ENCODE measurements around the gene SLC41A1. TPM values are rescaled to one million over a fixed set of nuclear protein-coding genes. Genes with fewer than 3 reads are reported as not detected.

Gene SLC41A1
- total and polyA plus RNA-seq, 2 donors from 2014 or later, result 19.1 to 20.9 TPM

GRCh38 chr1:205767248-205767647, 45.8 kb downstream of the SLC41A1 start:
- DNase-seq (no peak), FAIRE-seq (no peak)
- Histone ChIP-seq H3K4me3 (ENCODE audit: low read length in 3 of 3) (no peak overlapping the region), H3K27me3 (ENCODE audit: control insufficient read depth, insufficient read depth, low read length) (no peaks in the 10 kb centered on the region), H3K27ac (ENCODE audit: low read depth in 2 of 2, low read length in 2 of 2) (no peak overlapping the region), H3K9ac (ENCODE audit: low read length in 3 of 3) (no peak overlapping the region), H3K4me1 (ENCODE audit: control insufficient read depth in 2 of 3, insufficient read depth in 2 of 3, low read depth in 1 of 3, low read length in 3 of 3) (peaks cover 0 to 5% (median 0%) of the 10 kb centered on the region in 3 donors), H3K9me3 (ENCODE audit: control insufficient read depth in 2 of 3, insufficient read depth in 1 of 3, low read length in 3 of 3) (no peaks in the 10 kb centered on the region), H3K36me3 (ENCODE audit: control insufficient read depth in 2 of 3, insufficient read depth in 3 of 3, low read length in 3 of 3) (peaks cover 0 to 6% (median 2%) of the 10 kb centered on the region in 3 donors)
- TF ChIP-seq CTCF (IDR thresholded peaks at IDR 0.05; ENCODE audit: borderline replicate concordance, extremely low read depth, insufficient read depth), result no peak
- intact Hi-C loops (cut with DNase I), result no loop called here

GRCh38 chr1:205766570-205766969, 46.4 kb downstream of the SLC41A1 start:
- no peak overlapping the region for H3K4me3 ChIP-seq (ENCODE audit: low read length in 3 of 3)
- no peak for TF ChIP-seq CTCF (IDR thresholded peaks at IDR 0.05; ENCODE audit: borderline replicate concordance, extremely low read depth, insufficient read depth)
- DNase-seq, result no peak
- H3K4me1 ChIP-seq (ENCODE audit: control insufficient read depth in 2 of 3, insufficient read depth in 2 of 3, low read depth in 1 of 3, low read length in 3 of 3), result peaks cover 0 to 4% (median 0%) of the 10 kb centered on the region in 3 donors
- peaks cover 0 to 6% (median 2%) of the 10 kb centered on the region in 3 donors for H3K36me3 ChIP-seq (ENCODE audit: control insufficient read depth in 2 of 3, insufficient read depth in 3 of 3, low read length in 3 of 3)
- no peak for FAIRE-seq
- no peak overlapping the region for H3K9ac ChIP-seq (ENCODE audit: low read length in 3 of 3)
- no peaks in the 10 kb centered on the region for H3K27me3 ChIP-seq (ENCODE audit: control insufficient read depth, insufficient read depth, low read length)
- intact Hi-C loops (cut with DNase I), result no loop called here
- H3K9me3 ChIP-seq (ENCODE audit: control insufficient read depth in 2 of 3, insufficient read depth in 1 of 3, low read length in 3 of 3), result no peaks in the 10 kb centered on the region
- no peak overlapping the region for H3K27ac ChIP-seq (ENCODE audit: low read depth in 2 of 2, low read length in 2 of 2)

GRCh38 chr1:205766038-205766437, 47.0 kb downstream of the SLC41A1 start:
- TF ChIP-seq CTCF (IDR thresholded peaks at IDR 0.05; ENCODE audit: borderline replicate concordance, extremely low read depth, insufficient read depth), result no peak
- intact Hi-C loops (cut with DNase I), result no loop called here
- Histone ChIP-seq H3K9ac (ENCODE audit: low read length in 3 of 3) (no peak overlapping the region), H3K9me3 (ENCODE audit: control insufficient read depth in 2 of 3, insufficient read depth in 1 of 3, low read length in 3 of 3) (no peaks in the 10 kb centered on the region), H3K36me3 (ENCODE audit: control insufficient read depth in 2 of 3, insufficient read depth in 3 of 3, low read length in 3 of 3) (peaks cover 0 to 6% (median 2%) of the 10 kb centered on the region in 3 donors), H3K27me3 (ENCODE audit: control insufficient read depth, insufficient read depth, low read length) (no peaks in the 10 kb centered on the region), H3K4me3 (ENCODE audit: low read length in 3 of 3) (no peak overlapping the region), H3K27ac (ENCODE audit: low read depth in 2 of 2, low read length in 2 of 2) (no peak overlapping the region), H3K4me1 (ENCODE audit: control insufficient read depth in 2 of 3, insufficient read depth in 2 of 3, low read depth in 1 of 3, low read length in 3 of 3) (no peaks in the 10 kb centered on the region)
- DNase-seq (no peak), FAIRE-seq (no peak)

GRCh38 chr1:205764578-205764977, 48.4 kb downstream of the SLC41A1 start:
- Histone ChIP-seq H3K27me3 (ENCODE audit: control insufficient read depth, insufficient read depth, low read length) (no peaks in the 10 kb centered on the region), H3K9me3 (ENCODE audit: control insufficient read depth in 2 of 3, insufficient read depth in 1 of 3, low read length in 3 of 3) (no peaks in the 10 kb centered on the region)

More at GRCh38 chr1:205764578-205764977, 48.4 kb downstream of the SLC41A1 start:
- DNase-seq, result no peak
- Histone ChIP-seq H3K9ac (ENCODE audit: low read length in 3 of 3) (no peak overlapping the region), H3K4me3 (ENCODE audit: low read length in 3 of 3) (no peak overlapping the region), H3K27ac (ENCODE audit: low read depth in 2 of 2, low read length in 2 of 2) (no peak overlapping the region), H3K36me3 (ENCODE audit: control insufficient read depth in 2 of 3, insufficient read depth in 3 of 3, low read length in 3 of 3) (no peaks in the 10 kb centered on the region), H3K4me1 (ENCODE audit: control insufficient read depth in 2 of 3, insufficient read depth in 2 of 3, low read depth in 1 of 3, low read length in 3 of 3) (no peaks in the 10 kb centered on the region)
- intact Hi-C loops (cut with DNase I), result no loop called here
- TF ChIP-seq CTCF (IDR thresholded peaks at IDR 0.05; ENCODE audit: borderline replicate concordance, extremely low read depth, insufficient read depth), result no peak
- FAIRE-seq, result no peak
